ENCODE results near the gene CES4A. TPM values are rescaled to one million over a fixed set of nuclear protein-coding genes. Genes with fewer than 3 reads are reported as not detected.

Gene CES4A
- total and polyA plus RNA-seq, 7 donors: 4.2 to 41.3 (median 6.0) TPM

DNA sequence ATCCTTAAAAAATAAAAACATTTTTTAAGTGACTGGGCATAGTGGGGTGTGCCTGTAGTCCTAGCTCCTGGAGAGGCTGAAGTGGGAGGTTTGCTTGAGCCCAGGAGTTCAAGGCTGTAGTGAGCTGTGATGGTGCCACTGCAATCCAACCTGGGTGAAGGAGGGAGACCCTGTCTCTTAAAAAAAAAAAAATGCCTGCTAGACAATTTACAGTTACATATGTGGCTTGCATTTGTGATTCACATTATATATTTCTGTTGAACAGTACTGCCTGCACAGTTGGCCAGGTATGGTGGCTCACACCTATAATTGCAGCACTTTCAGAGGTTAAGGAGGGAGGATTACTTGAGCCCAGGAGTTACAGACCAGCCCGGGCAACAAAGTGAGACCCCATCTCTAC is 64.0 kb downstream of the CES4A start:
- 85 to 92% (median 88%) methylated on average over 1 of the region's 1 CpG for WGBS, 3 donors
- intact Hi-C loops (cut with DNase I): no loop called here
- no peak overlapping the region for H3K27ac ChIP-seq

DNA sequence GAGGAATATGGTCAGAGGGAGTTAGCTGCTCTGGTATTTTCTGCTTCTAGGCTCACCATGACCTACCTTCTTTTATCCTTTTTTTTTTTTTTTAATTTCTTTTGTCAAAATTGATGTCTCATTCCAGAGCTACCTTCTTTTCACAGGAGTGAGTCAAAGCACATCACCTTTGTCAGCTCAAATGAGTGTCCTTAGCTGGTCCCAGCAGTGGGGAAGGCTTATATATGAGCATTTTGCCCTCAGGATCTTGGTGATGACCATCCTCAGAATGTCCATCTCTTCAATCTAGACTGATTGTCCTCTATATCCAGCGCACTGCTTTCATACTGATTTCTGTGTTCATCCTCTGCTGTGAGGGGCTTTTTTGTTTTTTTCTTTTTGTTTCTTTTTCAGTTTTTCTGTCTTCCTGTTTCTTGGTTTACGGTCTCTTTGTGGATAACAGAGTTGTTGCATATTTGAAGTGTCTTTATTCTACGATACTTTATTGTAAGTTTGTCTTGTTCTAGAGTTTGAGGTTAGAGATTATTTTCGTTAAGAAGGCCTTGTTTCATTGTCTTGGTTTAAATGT is 65.5 kb downstream of the CES4A start:
- intact Hi-C loops (cut with DNase I): no loop called here
- ATAC-seq: no peak
- DNase-seq: no peak
- H3K9me3 ChIP-seq: no peaks in the 10 kb centered on the region
- 92 to 93% (median 92%) methylated on average over 4 of the region's 4 CpGs for WGBS, 3 donors
- TF ChIP-seq, protein P1, sequence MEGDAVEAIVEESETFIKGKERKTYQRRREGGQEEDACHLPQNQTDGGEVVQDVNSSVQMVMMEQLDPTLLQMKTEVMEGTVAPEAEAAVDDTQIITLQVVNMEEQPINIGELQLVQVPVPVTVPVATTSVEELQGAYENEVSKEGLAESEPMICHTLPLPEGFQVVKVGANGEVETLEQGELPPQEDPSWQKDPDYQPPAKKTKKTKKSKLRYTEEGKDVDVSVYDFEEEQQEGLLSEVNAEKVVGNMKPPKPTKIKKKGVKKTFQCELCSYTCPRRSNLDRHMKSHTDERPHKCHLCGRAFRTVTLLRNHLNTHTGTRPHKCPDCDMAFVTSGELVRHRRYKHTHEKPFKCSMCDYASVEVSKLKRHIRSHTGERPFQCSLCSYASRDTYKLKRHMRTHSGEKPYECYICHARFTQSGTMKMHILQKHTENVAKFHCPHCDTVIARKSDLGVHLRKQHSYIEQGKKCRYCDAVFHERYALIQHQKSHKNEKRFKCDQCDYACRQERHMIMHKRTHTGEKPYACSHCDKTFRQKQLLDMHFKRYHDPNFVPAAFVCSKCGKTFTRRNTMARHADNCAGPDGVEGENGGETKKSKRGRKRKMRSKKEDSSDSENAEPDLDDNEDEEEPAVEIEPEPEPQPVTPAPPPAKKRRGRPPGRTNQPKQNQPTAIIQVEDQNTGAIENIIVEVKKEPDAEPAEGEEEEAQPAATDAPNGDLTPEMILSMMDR (IDR thresholded peaks at IDR 0.05): no peak
- no peaks in the 10 kb centered on the region for H3K27me3 ChIP-seq (ENCODE audit: insufficient read depth in 3 of 3, low read length in 2 of 3)
- H3K36me3 ChIP-seq (ENCODE audit: insufficient read depth in 1 of 2, low read depth in 1 of 2): peaks cover 0 to 3% of the 10 kb centered on the region in 2 donors
- peak overlapping the region; percentile 87 for H3K27ac ChIP-seq
- peaks cover 22% of the 10 kb centered on the region for H3K4me1 ChIP-seq
- no peak overlapping the region for H3K4me3 ChIP-seq

More for the DNA sequence above, 64.0 kb downstream of the CES4A start:
- TF ChIP-seq, protein P1 (IDR thresholded peaks at IDR 0.05): no peak
- Histone ChIP-seq H3K27me3 (ENCODE audit: insufficient read depth in 3 of 3, low read length in 2 of 3) (no peaks in the 10 kb centered on the region), H3K9me3 (no peaks in the 10 kb centered on the region), H3K4me1 (peaks cover 22% of the 10 kb centered on the region), H3K4me3 (no peak overlapping the region), H3K36me3 (ENCODE audit: insufficient read depth in 1 of 2, low read depth in 1 of 2) (peaks cover 0 to 5% of the 10 kb centered on the region in 2 donors)
- DNase-seq (no peak), ATAC-seq (no peak)

DNA sequence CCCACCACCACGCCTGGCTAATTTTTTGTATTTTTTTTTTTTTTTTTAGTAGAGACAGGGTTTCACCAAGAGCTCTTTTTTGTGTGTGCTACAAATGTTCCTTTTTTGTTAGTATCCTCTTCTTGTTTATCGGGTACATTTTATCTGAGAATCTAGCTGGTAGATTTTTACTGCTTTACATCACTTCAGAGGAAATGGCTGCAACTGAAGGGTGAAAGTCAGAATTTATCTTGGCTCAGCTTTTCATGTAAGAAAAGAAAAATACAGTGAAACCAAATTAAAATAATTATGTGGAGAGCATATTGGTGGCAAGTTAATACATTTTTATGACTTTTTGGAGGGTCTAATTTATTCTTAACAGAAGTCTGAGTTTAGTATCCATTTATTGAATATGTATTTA is 66.5 kb downstream of the CES4A start:
- H3K4me3 ChIP-seq: no peak overlapping the region

DNA sequence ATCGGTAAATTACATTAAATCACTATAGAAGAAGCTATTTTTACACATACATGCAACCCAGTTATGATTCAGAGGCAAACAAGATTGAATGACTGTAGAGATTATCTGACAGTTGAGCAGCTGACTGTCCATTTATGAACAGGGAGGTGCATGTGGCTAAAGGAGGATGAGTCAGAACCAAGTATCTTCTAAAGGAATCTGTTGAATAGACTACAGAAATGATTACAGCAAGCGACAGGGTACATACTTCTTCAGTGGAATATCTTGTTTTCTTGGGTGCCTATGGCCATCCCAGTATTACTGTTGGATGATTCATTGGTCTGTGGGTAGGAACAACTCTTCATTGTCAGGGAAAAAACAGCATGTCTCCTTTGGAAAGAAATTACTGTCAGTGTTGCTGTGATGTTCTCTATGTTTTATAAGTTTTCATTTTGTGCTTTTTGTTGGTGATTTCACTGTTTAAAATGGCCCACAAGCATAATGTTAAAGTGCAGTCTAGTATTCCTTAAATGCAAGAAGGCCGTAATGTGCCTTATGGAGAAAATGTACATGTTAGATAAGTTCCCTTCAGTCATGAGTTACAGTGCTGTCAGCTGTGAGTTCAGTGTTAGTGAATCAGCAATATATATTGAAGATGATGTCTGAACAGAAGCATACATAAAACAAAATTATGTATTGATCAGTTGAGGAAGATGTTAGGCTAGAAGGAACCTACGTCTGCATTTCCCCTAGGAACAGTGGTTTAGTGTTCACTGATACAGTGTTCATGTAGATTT is 67.5 kb downstream of the CES4A start:
- ATAC-seq: peak; percentile 96 to 98 (median 97)
- peak overlapping the region; percentile 87 for H3K27ac ChIP-seq
- no peak for DNase-seq
- intact Hi-C loops (cut with DNase I): no loop called here
- whole genome bisulfite sequencing, 3 donors: 72 to 83% (median 75%) methylated on average over 4 of the region's 4 CpGs
- H3K36me3 ChIP-seq (ENCODE audit: insufficient read depth in 1 of 2, low read depth in 1 of 2): no peaks in the 10 kb centered on the region
- TF ChIP-seq, protein P1 (IDR thresholded peaks at IDR 0.05): no peak
- H3K4me3 ChIP-seq: peak overlapping the region; percentile 16
- no peaks in the 10 kb centered on the region for H3K9me3 ChIP-seq
- peaks cover 22% of the 10 kb centered on the region for H3K4me1 ChIP-seq
- H3K27me3 ChIP-seq (ENCODE audit: insufficient read depth in 3 of 3, low read length in 2 of 3): no peaks in the 10 kb centered on the region

More for the DNA sequence above, 66.5 kb downstream of the CES4A start:
- TF ChIP-seq, protein P1 (IDR thresholded peaks at IDR 0.05): no peak
- DNase-seq (no peak), ATAC-seq (no peak)
- no peaks in the 10 kb centered on the region for H3K36me3 ChIP-seq (ENCODE audit: insufficient read depth in 1 of 2, low read depth in 1 of 2)
- no peaks in the 10 kb centered on the region for H3K27me3 ChIP-seq (ENCODE audit: insufficient read depth in 3 of 3, low read length in 2 of 3)
- H3K4me1 ChIP-seq: peaks cover 22% of the 10 kb centered on the region
- peak overlapping the region; percentile 87 for H3K27ac ChIP-seq
- H3K9me3 ChIP-seq: no peaks in the 10 kb centered on the region
- intact Hi-C loops (cut with DNase I): no loop called here
- WGBS, 3 donors: 96 to 98% (median 97%) methylated on average over 2 of the region's 2 CpGs

Other genes starting within 250 kb of the CES4A start
- 10 to 100 TPM; 60.4 to 68.7 (median 64.8) TPM for gene DYNC1LI2, start 237.0 kb upstream of the CES4A start, total RNA-seq
- 10 to 100 TPM; 30.8 to 76.0 (median 38.3) TPM for gene DYNC1LI2, start 237.0 kb upstream of the CES4A start, polyA plus RNA-seq
- gene TERB1, start 187.0 kb upstream of the CES4A start, total RNA-seq: under 1 TPM in 1 of 4 donors, not detected in 3; 0.26 TPM
- not detected for gene TERB1, start 187.0 kb upstream of the CES4A start, polyA plus RNA-seq
- 10 to 100 TPM; 23.8 to 34.4 (median 30.8) TPM for gene NAE1, start 157.6 kb upstream of the CES4A start, total RNA-seq
- gene NAE1, start 157.6 kb upstream of the CES4A start, polyA plus RNA-seq: 10 to 100 TPM; 22.7 to 46.1 (median 33.0) TPM
- gene CA7, start 144.2 kb upstream of the CES4A start, total RNA-seq: not detected
- under 1 TPM in 1 of 3 donors, not detected in 2; 0.05 TPM for gene CA7, start 144.2 kb upstream of the CES4A start, polyA plus RNA-seq
- gene PDP2, start 108.1 kb upstream of the CES4A start, total RNA-seq: 1 to 10 TPM; 3.0 to 5.2 (median 4.3) TPM
- 1 to 10 TPM; 1.0 to 2.5 (median 2.0) TPM for gene PDP2, start 108.1 kb upstream of the CES4A start, polyA plus RNA-seq
- gene CDH16, start 69.7 kb upstream of the CES4A start, total RNA-seq: 1 to 10 TPM in 1 of 4 donors, under 1 TPM in 1, not detected in 2; 0.53 to 3.3 TPM
- under 1 TPM; 0.65 to 0.78 (median 0.75) TPM for gene CDH16, start 69.7 kb upstream of the CES4A start, polyA plus RNA-seq
- gene RRAD, start 63.1 kb upstream of the CES4A start, total RNA-seq: 1,000 to 10,000 TPM in 1 of 4 donors, 100 to 1,000 TPM in 3; 164 to 2,869 (median 749) TPM
- gene RRAD, start 63.1 kb upstream of the CES4A start, polyA plus RNA-seq: 100 to 1,000 TPM; 168 to 304 (median 293) TPM
- gene CIAO2B, start 54.2 kb upstream of the CES4A start, total RNA-seq: 100 to 1,000 TPM; 145 to 346 (median 248) TPM
- 100 to 1,000 TPM; 431 to 818 (median 460) TPM for gene CIAO2B, start 54.2 kb upstream of the CES4A start, polyA plus RNA-seq
- gene CES2, start 53.1 kb upstream of the CES4A start, total RNA-seq: 10 to 100 TPM; 22.7 to 92.8 (median 57.6) TPM
- gene CES2, start 53.1 kb upstream of the CES4A start, polyA plus RNA-seq: 10 to 100 TPM; 12.8 to 22.4 (median 21.6) TPM
- 10 to 100 TPM in 3 of 4 donors, 1 to 10 TPM in 1; 9.7 to 15.2 (median 13.5) TPM for gene CES3, start 27.3 kb upstream of the CES4A start, total RNA-seq
- gene CES3, start 27.3 kb upstream of the CES4A start, polyA plus RNA-seq: 1 to 10 TPM in 2 of 3 donors, under 1 TPM in 1; 0.48 to 8.7 (median 8.5) TPM
- gene CBFB, start 40.6 kb downstream of the CES4A start, total RNA-seq: 10 to 100 TPM; 32.2 to 66.1 (median 56.7) TPM
- gene CBFB, start 40.6 kb downstream of the CES4A start, polyA plus RNA-seq: 10 to 100 TPM; 24.3 to 56.3 (median 51.4) TPM
- 10 to 100 TPM; 12.2 to 19.5 (median 15.5) TPM for gene PHAF1, start 121.4 kb downstream of the CES4A start, total RNA-seq
- gene PHAF1, start 121.4 kb downstream of the CES4A start, polyA plus RNA-seq: 10 to 100 TPM; 12.3 to 60.4 (median 12.4) TPM
- 1 to 10 TPM in 3 of 4 donors, under 1 TPM in 1; 0.69 to 4.1 (median 2.3) TPM for gene B3GNT9, start 162.4 kb downstream of the CES4A start, total RNA-seq
- 1 to 10 TPM in 1 of 3 donors, under 1 TPM in 2; 0.75 to 1.8 (median 0.86) TPM for gene B3GNT9, start 162.4 kb downstream of the CES4A start, polyA plus RNA-seq
- gene TRADD, start 171.3 kb downstream of the CES4A start, total RNA-seq: 1 to 10 TPM; 3.9 to 6.7 (median 5.9) TPM
- 10 to 100 TPM in 2 of 3 donors, 1 to 10 TPM in 1; 7.4 to 14.2 (median 10.7) TPM for gene TRADD, start 171.3 kb downstream of the CES4A start, polyA plus RNA-seq
- gene FBXL8, start 171.4 kb downstream of the CES4A start, total RNA-seq: 1 to 10 TPM; 4.5 to 8.6 (median 5.9) TPM
- gene FBXL8, start 171.4 kb downstream of the CES4A start, polyA plus RNA-seq: 1 to 10 TPM; 5.1 to 8.0 (median 5.9) TPM
- 10 to 100 TPM; 44.3 to 97.3 (median 57.6) TPM for gene HSF4, start 176.2 kb downstream of the CES4A start, total RNA-seq
- gene HSF4, start 176.2 kb downstream of the CES4A start, polyA plus RNA-seq: 10 to 100 TPM; 15.1 to 47.8 (median 47.4) TPM
- gene NOL3, start 181.9 kb downstream of the CES4A start, total RNA-seq: 100 to 1,000 TPM in 2 of 4 donors, 10 to 100 TPM in 2; 53.6 to 114 (median 88.0) TPM
- 100 to 1,000 TPM in 1 of 3 donors, 10 to 100 TPM in 2; 90.6 to 133 (median 93.9) TPM for gene NOL3, start 181.9 kb downstream of the CES4A start, polyA plus RNA-seq
- 1 to 10 TPM; 5.9 to 8.0 (median 6.6) TPM for gene MATCAP1, start 195.4 kb downstream of the CES4A start, total RNA-seq
- 1 to 10 TPM; 4.2 to 9.7 (median 4.5) TPM for gene MATCAP1, start 195.4 kb downstream of the CES4A start, polyA plus RNA-seq
- 1 to 10 TPM in 3 of 4 donors, under 1 TPM in 1; 0.91 to 1.9 (median 1.2) TPM for gene EXOC3L1, start 201.5 kb downstream of the CES4A start, total RNA-seq
- 1 to 10 TPM in 1 of 3 donors, under 1 TPM in 2; 0.84 to 3.4 (median 0.97) TPM for gene EXOC3L1, start 201.5 kb downstream of the CES4A start, polyA plus RNA-seq
- 10 to 100 TPM; 22.6 to 56.2 (median 45.9) TPM for gene E2F4, start 203.6 kb downstream of the CES4A start, total RNA-seq
- 100 to 1,000 TPM in 1 of 3 donors, 10 to 100 TPM in 2; 45.0 to 106 (median 67.3) TPM for gene E2F4, start 203.6 kb downstream of the CES4A start, polyA plus RNA-seq
- gene ELMO3, start 210.5 kb downstream of the CES4A start, total RNA-seq: under 1 TPM; 0.26 to 0.79 (median 0.42) TPM
- gene ELMO3, start 210.5 kb downstream of the CES4A start, polyA plus RNA-seq: under 1 TPM; 0.35 to 0.82 (median 0.53) TPM
- 10 to 100 TPM; 10.1 to 32.7 (median 20.5) TPM for gene TMEM208, start 238.5 kb downstream of the CES4A start, total RNA-seq
- gene TMEM208, start 238.5 kb downstream of the CES4A start, polyA plus RNA-seq: 100 to 1,000 TPM in 1 of 3 donors, 10 to 100 TPM in 2; 64.3 to 111 (median 91.9) TPM